Calu3 (cell line): ENCODE results near the gene CD68. TPM values are rescaled to one million over a fixed set of nuclear protein-coding genes. Genes with fewer than 3 reads are reported as not detected.

Experiments
- BruUV-seq: library from RNA; stranded (reverse); fragments of 400-500 nt; replicated peaks from 2 replicates; lab custom pipeline; 2021; lab: Mats Ljungman, UMichigan
- CTCF ChIA-PET: fragments of 300-600 bp; sonication (Branson Sonifier 250); formaldehyde crosslinking; loops from one replicate; lab custom pipeline; 2022; ENCODE audit warnings: antibody characterized with exemption; lab: Charles Lee
- DNase-seq: peaks from one replicate; pipeline ENCODE4 v3.0.0; 2022
- H3K27ac Mint-ChIP-seq: one replicate; pipeline ENCODE4 v1.8.0; 2022; ENCODE audit warnings: mixed read lengths; ENCODE audit not compliant: unreplicated experiment
- H3K27me3 Mint-ChIP-seq: one replicate; pipeline ENCODE4 v1.8.0; 2022; ENCODE audit warnings: mixed read lengths; ENCODE audit not compliant: unreplicated experiment
- H3K36me3 Mint-ChIP-seq: one replicate; pipeline ENCODE4 v1.8.0; 2022; ENCODE audit warnings: mild to moderate bottlenecking, moderate library complexity, mixed read lengths; ENCODE audit not compliant: insufficient read depth, unreplicated experiment
- H3K4me1 Mint-ChIP-seq: one replicate; pipeline ENCODE4 v1.8.0; 2022; ENCODE audit warnings: mild to moderate bottlenecking, low read depth, mixed read lengths; ENCODE audit not compliant: unreplicated experiment
- H3K4me3 Mint-ChIP-seq: one replicate; pipeline ENCODE4 v1.8.0; 2022; ENCODE audit warnings: mild to moderate bottlenecking, low read depth, moderate library complexity, mixed read lengths; ENCODE audit not compliant: unreplicated experiment
- H3K9me3 Mint-ChIP-seq: one replicate; pipeline ENCODE4 v1.8.0; 2022; ENCODE audit warnings: low read depth, mixed read lengths; ENCODE audit not compliant: unreplicated experiment
- CTCF ChIP-seq: fragments of 200-600 bp; IDR thresholded peaks from one replicate; pipeline ENCODE4 v1.8.0; 2022; ENCODE audit warnings: antibody characterized with exemption; ENCODE audit not compliant: unreplicated experiment
- intact Hi-C: fragments of 100-400 bp; cut with micrococcal nuclease; formaldehyde crosslinking; loops from one replicate; pipeline ENCODE4 v1.10.0; 2022; ENCODE audit not compliant: unreplicated experiment
- total RNA-seq: library from RNA; stranded (reverse); gene quantifications from 2 replicates; pipeline ENCODE4 v1.2.3, GENCODE V29; 2022

CD68 gene
- total RNA-seq, 1 experiment from 2014 or later: 28.6 TPM

- intact Hi-C loops: loop anchor here (5.0 kb wide), 2 partner anchors 126 to 206 kb away; partner anchors contain the start of genes FGF11, TMEM102 and TMEM95
- CTCF ChIA-PET: no interaction called here
- no peak for DNase-seq
- Mint-ChIP-seq H3K36me3 (peaks cover 77% of the 10 kb centered on the region), H3K4me3 (peak overlapping the region; percentile 90), H3K27ac (no peak overlapping the region), H3K27me3 (no peaks in the 10 kb centered on the region), H3K4me1 (peaks cover 31% of the 10 kb centered on the region), H3K9me3 (no peaks in the 10 kb centered on the region)
- TF ChIP-seq CTCF: no peak
- no TSS peak for BruUV-seq
Measured at GRCh38 chr17:7563115-7563869, 16.1 kb upstream of the CD68 start.

GRCh38 chr17:7569571-7569970 lies 9.9 kb upstream of the CD68 start:
- intact Hi-C loops: no loop called here
- CTCF ChIA-PET: interaction anchor here (0.6 kb wide), 1 partner anchor 117 kb away, joined by 3 read pairs; no protein-coding TSS in a partner anchor
- no TSS peak for BruUV-seq
- no peaks in the 10 kb centered on the region for H3K9me3 Mint-ChIP-seq
- H3K27me3 Mint-ChIP-seq: no peaks in the 10 kb centered on the region
- H3K4me1 Mint-ChIP-seq: peaks cover 9% of the 10 kb centered on the region
- no peak overlapping the region for H3K27ac Mint-ChIP-seq
- no peak for DNase-seq
- no peak overlapping the region for H3K4me3 Mint-ChIP-seq
- TF ChIP-seq CTCF: no peak
- H3K36me3 Mint-ChIP-seq: peaks cover 79% of the 10 kb centered on the region

- Mint-ChIP-seq H3K27ac (no peak overlapping the region), H3K4me3 (no peak overlapping the region), H3K9me3 (no peaks in the 10 kb centered on the region), H3K27me3 (no peaks in the 10 kb centered on the region), H3K4me1 (peaks cover 9% of the 10 kb centered on the region), H3K36me3 (peaks cover 85% of the 10 kb centered on the region)
- no TSS peak for BruUV-seq
- no peak for DNase-seq
- intact Hi-C loops: no loop called here
- TF ChIP-seq CTCF: no peak
- CTCF ChIA-PET: interaction anchor here (0.7 kb wide), 1 partner anchor 281 kb away, joined by 3 read pairs; no protein-coding TSS in a partner anchor
Measured at GRCh38 chr17:7570351-7570750, 9.1 kb upstream of the CD68 start.

- TF ChIP-seq CTCF: no peak
- Mint-ChIP-seq H3K9me3 (no peaks in the 10 kb centered on the region), H3K4me1 (peaks cover 9% of the 10 kb centered on the region), H3K27ac (peak overlapping the region; percentile 99), H3K36me3 (peaks cover 83% of the 10 kb centered on the region), H3K4me3 (peak overlapping the region; percentile 94), H3K27me3 (no peaks in the 10 kb centered on the region)
- intact Hi-C loops: no loop called here
- CTCF ChIA-PET: no interaction called here
- no peak for DNase-seq
- BruUV-seq: no TSS peak
Measured at GRCh38 chr17:7572338-7572587, 7.2 kb upstream of the CD68 start.
